GM19467 (cell line): ENCODE results near the gene ZNF580.
A peak's percentile ranks its signal among the peaks of the same experiment; 100 is the strongest.

Source experiments
- ATAC-seq: cut with Tn5 transposase; IDR thresholded peaks from one replicate; pipeline ENCODE4 v1.9.1; 2021; ENCODE audit warnings: mild to moderate bottlenecking, moderate library complexity; ENCODE audit not compliant: unreplicated experiment

Gene ZNF580

GRCh38 chr19:55658846-55659459 is 18.2 kb downstream of the ZNF580 start:
- ATAC-seq = no peak

- ATAC-seq = no peak
Measured at GRCh38 chr19:55659822-55660221, 19.0 kb downstream of the ZNF580 start.

GRCh38 chr19:55660404-55660803 is 19.6 kb downstream of the ZNF580 start:
- no peak for ATAC-seq

DNA sequence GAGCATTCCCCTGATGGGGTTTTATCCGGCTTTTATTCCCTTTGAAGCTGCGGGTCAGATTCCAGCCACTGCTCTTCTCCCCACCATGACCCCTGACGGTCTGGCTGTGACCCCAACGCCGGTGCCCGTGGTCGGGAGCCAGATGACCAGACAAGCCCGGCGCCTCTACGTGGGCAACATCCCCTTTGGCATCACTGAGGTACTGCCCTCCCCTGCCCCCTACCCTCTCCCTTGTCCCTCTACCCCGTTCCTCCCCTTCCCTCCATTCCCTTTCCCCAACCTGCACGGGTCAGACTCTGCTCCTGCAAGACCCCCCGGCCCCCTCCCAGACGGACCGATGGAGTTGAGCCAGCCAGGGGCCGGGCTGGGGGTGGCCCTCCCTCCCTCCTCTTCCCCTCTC is 20.2 kb downstream of the ZNF580 start:
- no peak for ATAC-seq

DNA sequence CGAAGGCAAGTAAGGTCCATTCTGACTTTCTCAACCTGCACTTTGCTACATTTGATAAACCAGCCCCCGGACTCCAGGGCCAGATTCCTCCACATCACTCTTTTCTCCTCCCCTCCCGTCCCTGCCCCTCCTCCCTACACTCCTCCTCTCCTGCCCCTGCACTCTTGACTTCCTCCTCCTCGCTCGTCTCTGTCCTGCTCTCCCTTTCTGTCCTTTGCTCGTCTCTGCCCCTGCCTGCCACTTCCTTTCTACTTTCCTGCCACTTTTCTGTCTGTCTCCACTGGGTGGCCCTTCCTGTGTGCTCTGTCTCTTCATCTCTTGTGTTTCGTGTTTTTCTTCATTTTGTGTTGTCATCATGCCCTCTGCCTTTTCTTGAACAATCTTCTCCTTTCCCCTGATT is 21.0 kb downstream of the ZNF580 start:
- ATAC-seq = no peak

DNA sequence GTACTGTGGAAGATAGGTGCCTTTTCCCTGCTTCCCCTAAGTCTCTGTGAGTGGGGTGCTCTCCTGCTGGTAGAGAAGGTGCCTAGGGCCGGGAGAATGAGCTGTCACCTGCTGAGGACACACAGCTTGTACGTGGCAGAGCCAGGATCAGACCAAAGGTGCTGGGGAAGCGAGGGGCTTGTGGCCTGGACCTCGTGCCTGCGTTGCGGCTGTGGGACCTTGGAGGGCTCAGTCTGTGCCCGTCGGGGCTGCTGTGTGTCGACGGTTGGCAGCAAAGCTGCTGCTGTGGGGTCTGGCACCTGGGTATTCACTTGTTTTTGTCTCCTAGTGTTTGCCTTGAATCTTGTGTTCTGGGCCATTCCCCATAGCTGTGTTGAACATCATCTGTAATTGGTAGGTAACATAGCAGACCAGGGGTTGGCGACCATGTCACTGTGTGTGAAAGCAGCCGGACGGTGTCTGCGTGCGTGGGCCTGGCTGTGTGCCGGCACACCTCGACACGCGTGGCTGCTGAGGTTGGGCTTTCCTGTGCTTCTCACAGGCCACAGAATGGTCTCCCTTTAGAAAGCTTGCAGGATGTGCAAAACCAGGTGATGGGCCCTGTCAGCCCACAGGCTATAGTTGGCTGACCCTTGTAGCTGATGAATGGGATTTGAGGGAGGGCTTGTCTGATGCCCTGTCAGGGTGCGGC is 23.2 kb downstream of the ZNF580 start:
- no peak for ATAC-seq

DNA sequence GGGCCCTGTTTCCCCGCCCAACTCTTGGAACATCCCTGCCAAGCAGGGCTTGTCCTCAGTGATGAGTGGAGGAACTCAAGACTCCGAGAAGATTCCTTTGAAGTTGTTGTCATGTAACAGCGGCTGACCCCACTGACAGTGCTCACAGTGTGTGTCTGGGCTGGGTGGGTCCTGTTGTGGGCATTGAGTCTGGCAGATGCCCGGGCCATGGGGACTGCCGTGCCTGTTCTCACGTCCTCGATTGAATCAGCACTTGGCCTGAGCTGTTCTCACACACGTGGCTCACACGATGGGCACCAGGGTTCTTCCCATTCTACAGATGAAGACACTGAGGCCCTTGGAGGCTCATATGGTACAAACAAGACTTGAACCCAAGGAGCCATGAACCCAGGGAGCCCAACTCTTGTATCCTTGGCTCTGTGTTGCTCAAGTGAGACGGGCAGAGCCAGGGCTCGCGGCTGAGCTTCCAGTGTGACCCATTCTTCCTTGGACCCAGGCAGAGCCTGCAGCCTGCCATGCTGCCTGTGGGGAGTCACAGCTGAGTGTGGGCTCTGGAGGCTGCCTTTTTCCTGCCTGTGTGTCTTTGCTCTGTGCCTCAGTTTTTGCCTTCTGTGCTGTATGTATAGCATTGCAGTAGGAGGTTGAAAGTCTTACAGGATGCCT is 25.7 kb downstream of the ZNF580 start:
- ATAC-seq = no peak

- ATAC-seq = no peak
Measured at GRCh38 chr19:55667006-55667381, 26.2 kb downstream of the ZNF580 start.

GRCh38 chr19:55667511-55667910 is 26.7 kb downstream of the ZNF580 start:
- no peak for ATAC-seq

DNA sequence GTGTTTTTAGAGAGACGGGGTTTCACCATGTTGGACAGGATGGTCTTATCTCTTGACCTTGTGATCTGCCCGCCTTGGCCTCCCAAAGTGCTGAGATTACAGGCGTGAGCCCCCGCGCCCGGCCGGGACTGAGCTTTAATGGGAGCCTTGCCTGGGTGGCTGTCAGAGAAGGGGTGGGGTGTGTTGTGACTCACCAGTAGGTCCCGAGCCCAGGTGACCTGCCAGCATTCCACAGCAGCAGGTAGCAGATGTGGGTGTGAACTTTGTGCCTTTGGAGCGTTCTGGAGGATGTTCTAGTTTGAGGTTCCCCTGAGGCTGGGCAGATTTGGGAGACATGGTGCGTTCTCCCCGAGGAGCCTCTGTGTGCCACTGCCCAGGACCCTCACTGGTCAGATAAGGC is 27.2 kb downstream of the ZNF580 start:
- no peak for ATAC-seq

GRCh38 chr19:55668603-55669348 is 28.0 kb downstream of the ZNF580 start:
- ATAC-seq = no peak

GRCh38 chr19:55669418-55670279 is 28.8 kb downstream of the ZNF580 start:
- ATAC-seq = no peak

DNA sequence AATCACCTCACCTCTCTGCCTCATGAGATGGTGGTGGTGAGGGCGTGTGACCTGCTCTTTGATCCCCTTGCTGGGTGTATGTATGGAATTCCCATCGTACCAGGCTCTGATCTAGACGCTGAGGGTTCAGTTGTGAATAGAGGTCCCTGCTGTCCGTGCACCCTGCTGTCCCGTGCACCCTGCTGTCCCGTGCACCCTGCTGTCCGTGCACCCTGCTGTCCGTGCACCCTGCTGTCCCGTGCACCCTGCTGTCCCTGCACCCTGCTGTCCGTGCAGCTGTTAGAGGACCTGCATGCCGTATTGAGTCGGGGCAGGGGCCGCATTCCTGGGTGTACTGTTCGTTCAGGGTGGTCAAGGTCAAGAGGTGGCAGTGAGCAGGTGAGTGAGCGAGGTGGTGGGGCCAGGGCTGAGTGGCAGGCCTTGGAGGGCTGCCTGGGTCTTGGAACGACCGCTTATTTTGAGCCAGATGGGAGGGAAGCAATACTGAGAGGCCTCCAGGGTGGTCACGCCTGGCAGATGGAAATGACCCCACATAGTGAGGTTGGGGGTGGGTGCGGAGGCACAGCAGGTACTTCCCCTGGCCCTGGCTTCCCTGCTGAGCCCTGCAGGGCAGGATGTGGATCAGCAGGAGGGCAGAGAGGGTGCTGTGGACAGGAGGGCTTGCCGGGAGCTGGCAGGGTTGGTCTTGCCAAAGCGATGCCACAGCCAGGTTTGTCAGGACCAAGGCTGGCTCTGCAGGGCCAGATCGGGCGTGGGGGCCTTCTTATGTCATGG is 29.7 kb downstream of the ZNF580 start:
- no peak for ATAC-seq

- no peak for ATAC-seq
Measured at GRCh38 chr19:55671054-55671378, 30.2 kb downstream of the ZNF580 start.

DNA sequence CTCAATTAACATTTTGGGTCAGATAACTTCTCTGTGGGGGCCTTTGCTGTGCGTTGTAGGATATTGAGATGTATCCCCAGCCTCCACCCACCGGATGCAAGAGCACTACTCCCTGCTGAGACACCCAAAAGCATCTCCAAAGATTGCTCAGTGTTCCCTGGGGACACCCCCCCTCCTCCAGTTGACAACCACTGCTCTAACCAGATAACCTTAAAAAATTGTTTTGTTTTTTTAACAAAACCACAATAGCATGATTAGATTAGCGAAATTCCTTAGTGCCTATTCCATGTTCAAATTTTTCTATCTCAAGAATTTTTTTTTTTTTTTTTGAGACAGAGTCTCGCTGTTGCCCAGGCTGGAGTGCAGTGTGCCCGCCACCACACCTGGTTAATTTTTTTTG is 31.6 kb downstream of the ZNF580 start:
- no peak for ATAC-seq

DNA sequence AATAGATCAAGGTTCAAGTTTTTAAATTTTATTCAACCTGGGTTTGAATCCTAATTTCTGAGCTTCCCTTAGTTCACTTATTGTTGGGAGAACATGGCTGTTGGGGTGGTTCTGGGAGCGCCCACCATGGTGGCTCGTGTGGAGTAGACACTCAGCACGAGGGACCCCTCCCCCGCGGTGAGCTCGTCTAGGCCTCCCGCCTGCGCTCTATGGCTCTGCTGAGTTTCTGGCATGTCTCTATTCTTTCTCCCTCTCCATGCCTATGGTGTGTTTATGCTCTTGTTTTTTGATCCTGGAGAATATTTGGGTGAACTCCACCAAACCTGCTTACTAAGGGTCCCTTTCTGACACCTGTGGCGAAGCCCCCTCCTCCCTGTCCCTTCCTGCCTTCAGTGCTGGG is 32.7 kb downstream of the ZNF580 start:
- no peak for ATAC-seq

GRCh38 chr19:55673889-55674288 is 33.1 kb downstream of the ZNF580 start:
- no peak for ATAC-seq

DNA sequence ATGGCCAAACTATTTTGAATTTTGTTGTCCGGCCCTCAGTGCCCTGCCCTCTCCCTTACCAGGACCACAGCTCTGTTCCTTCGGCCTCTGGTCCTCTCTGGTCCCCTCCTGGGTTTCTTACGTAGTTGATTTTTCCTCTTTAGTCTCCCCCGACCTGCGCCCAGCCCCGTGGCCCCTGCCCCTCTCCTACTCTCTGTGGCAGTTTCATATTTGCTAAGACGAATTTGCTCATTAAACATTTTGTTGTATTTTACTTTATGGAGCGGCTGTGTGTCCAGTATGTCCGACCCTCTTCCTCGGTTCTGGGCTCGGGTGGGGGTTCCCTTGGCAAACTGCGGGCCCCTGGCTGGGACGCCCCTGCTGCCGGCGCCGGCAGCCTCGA is 33.6 kb downstream of the ZNF580 start:
- ATAC-seq = no peak

DNA sequence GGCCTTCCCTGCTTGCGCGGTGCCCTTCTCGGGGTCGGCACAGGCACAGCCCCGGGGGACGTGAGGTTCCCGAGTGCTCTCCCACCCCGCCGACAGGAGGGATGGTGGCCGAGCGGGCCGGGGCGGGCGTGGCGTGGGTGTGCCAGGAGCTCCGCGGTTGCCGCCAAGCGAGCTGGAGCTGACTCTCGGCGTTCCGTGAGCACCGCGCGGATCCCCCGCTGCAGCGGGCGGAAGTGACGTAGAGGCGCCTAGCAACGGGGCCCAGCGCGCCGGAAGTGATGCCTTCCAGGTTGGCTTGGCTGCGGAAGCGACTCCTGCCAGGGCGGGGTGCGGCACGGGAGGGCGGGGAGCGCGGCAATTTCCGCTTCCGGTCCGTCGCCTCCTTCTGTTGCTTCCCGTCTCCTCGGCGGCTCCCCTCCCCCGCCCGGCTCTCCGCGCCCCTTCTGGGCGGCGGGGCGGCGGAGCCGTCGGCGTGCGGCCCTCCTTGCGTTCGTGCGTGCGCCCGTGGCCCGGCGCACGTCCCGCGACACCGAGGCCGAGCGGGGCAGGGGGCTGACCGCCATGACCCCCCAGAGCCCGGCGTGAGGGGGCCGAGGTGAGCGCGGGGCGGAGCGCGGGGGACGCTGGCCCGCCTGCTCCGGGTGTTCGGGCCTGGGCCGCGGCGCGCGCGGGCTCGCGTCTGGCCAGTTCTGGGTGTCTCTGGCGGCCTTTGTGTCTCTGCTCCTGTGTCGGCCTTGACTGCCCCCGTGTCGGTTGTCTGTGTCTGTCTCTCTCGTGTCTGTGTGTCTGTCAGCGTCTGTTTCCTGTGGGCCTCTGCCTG is 34.2 kb downstream of the ZNF580 start, which contains the start of gene EPN1:
TSS of gene EPN1 (plus strand) at position 386 of the 820 bp plus-strand sequence. CDS start 3,402 bp downstream, outside the sequence.
- peak; percentile 65 for ATAC-seq
